WTC11 (cell line): ENCODE results near the gene TERF2IP.
A peak's percentile ranks its signal among the peaks of the same experiment; 100 is the strongest.

Source experiments
- CBFB ChIP-seq: sonication (generic); formaldehyde crosslinking; IDR thresholded peaks from 2 replicates; pipeline ENCODE4 v1.8.1; 2022; ENCODE audit warnings: mild to moderate bottlenecking, low read depth, missing genetic modification reagents
- CREB1 ChIP-seq: sonication (generic); formaldehyde crosslinking; IDR thresholded peaks from 2 replicates; pipeline ENCODE4 v1.8.0; 2023; ENCODE audit warnings: mild to moderate bottlenecking, missing genetic modification reagents
- FOXJ3 ChIP-seq: sonication (generic); formaldehyde crosslinking; IDR thresholded peaks from 2 replicates; pipeline ENCODE4 v1.9.0; 2021; ENCODE audit warnings: missing genetic modification reagents, mild to moderate bottlenecking, borderline replicate concordance
- JAZF1 ChIP-seq: fragments of 250-450 bp; sonication (Bioruptor Pico); IDR thresholded peaks from 2 replicates; pipeline ENCODE4 v1.9.0; 2021; ENCODE audit warnings: moderate library complexity, mild to moderate bottlenecking, inconsistent platforms
- USF2 ChIP-seq: sonication (generic); formaldehyde crosslinking; IDR thresholded peaks from 2 replicates; pipeline ENCODE4 v1.8.1; 2023; ENCODE audit warnings: mild to moderate bottlenecking, missing genetic modification reagents, moderate library complexity
- ZNF423 ChIP-seq: fragments of 250-450 bp; sonication (Bioruptor Pico); IDR thresholded peaks from 2 replicates; pipeline ENCODE4 v2.1.2; 2022; ENCODE audit warnings: mild to moderate bottlenecking, moderate library complexity
- TF ChIP-seq, protein P1 (sequence below): fragments of 200-600 bp; IDR thresholded peaks from 2 replicates; pipeline ENCODE4 v1.8.0; 2022; ENCODE audit warnings: antibody characterized with exemption
- TF ChIP-seq, protein P2 (sequence below): fragments of 250-450 bp; sonication (Bioruptor Pico); conservative IDR thresholded peaks from 2 replicates; pipeline ENCODE4 v1.9.0; 2021; ENCODE audit warnings: mild to moderate bottlenecking
- TF ChIP-seq, protein P3 (sequence below): fragments of 250-450 bp; sonication (Bioruptor Pico); IDR thresholded peaks from 2 replicates; pipeline ENCODE4 v1.9.0; 2021; ENCODE audit warnings: mild to moderate bottlenecking

DNA sequence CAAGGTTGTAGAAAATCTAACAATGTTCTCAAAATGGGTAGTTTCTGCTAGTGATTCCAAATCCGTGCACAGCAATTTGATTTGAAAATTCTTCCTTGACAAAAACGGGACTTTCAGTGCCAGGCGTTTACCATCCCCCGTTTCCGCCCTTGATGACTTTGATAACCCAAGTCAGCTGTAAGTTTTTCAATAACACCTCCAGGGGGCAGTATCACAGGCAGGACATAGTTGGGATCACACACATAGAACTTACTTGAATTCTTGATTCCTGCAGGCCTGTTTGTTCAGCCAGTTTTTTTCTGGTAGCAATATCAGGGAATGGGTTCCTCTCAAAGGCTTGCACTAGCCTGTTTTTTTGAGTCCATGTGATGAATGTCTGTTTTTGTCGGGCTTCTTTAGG is 48.1 kb downstream of the TERF2IP start:
- TF ChIP-seq JAZF1 (CRISPR knock-in tag) (no peak), FOXJ3 (CRISPR knock-in tag) (no peak), CREB1 (CRISPR knock-in tag) (no peak), CBFB (no peak), USF2 (CRISPR knock-in tag) (no peak), ZNF423 (CRISPR knock-in tag) (no peak)
- TF ChIP-seq, protein P1, sequence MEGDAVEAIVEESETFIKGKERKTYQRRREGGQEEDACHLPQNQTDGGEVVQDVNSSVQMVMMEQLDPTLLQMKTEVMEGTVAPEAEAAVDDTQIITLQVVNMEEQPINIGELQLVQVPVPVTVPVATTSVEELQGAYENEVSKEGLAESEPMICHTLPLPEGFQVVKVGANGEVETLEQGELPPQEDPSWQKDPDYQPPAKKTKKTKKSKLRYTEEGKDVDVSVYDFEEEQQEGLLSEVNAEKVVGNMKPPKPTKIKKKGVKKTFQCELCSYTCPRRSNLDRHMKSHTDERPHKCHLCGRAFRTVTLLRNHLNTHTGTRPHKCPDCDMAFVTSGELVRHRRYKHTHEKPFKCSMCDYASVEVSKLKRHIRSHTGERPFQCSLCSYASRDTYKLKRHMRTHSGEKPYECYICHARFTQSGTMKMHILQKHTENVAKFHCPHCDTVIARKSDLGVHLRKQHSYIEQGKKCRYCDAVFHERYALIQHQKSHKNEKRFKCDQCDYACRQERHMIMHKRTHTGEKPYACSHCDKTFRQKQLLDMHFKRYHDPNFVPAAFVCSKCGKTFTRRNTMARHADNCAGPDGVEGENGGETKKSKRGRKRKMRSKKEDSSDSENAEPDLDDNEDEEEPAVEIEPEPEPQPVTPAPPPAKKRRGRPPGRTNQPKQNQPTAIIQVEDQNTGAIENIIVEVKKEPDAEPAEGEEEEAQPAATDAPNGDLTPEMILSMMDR = peak; percentile 28; the same call in 1 of the 2 replicates
- TF ChIP-seq, protein P2, sequence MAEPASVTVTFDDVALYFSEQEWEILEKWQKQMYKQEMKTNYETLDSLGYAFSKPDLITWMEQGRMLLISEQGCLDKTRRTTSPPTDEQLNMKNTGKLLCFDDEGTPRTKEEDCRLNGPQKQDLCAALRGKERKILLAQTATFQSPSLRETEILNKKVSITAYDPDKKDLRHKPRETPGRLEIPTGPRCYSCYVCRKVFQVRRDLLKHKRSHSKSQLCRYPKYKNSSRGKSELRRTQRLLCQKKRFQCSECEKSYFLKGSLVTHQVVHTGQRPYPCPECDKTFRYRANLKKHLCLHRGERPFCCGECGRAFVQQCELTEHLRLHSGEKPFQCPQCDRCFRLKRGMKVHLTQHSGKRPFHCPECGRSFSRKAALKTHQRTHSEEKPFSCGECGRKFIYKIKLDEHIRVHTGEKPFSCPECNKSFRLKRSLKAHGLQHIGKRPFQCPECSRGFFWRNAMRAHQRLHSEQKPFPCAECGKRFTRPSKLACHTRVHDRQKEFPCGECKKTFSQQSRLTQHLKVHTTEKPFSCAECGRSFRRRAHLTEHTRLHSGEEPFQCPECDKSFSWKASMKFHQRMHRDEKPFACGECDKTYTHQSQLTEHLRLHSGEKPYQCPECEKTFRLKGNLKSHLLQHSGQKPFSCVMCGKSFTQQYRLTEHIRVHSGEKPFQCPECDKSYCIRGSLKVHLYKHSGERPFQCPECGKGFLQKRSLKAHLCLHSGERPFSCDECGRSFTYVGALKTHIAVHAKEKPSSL (CRISPR knock-in tag) = no peak
- TF ChIP-seq, protein P3, sequence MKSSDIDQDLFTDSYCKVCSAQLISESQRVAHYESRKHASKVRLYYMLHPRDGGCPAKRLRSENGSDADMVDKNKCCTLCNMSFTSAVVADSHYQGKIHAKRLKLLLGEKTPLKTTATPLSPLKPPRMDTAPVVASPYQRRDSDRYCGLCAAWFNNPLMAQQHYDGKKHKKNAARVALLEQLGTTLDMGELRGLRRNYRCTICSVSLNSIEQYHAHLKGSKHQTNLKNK (CRISPR knock-in tag) = no peak
